Frontal cortex (tissue), 4 donors: ENCODE measurements around the gene NF2. TPM values are rescaled to one million over a fixed set of nuclear protein-coding genes. Genes with fewer than 3 reads are reported as not detected.

ENCODE experiments used
- DNase-seq, 2 donors: peaks; one replicate each; pipeline ENCODE4 v3.0.0; 2012; ENCODE audit warnings: low spot score in 2 of 2
- FAIRE-seq: peaks from 2 replicates; lab custom pipeline; 2012; peaks lifted over from hg19 to GRCh38; lab: Jason Lieb, UNC
- total RNA-seq: library from RNA; depleted of rRNA; stranded (reverse); fragments of >200 nt; gene quantifications from one replicate; pipeline ENCODE4 v1.2.3, GENCODE V29; 2014
- donor health status: control.
- donor health status: control.
- donor health status: control.

Gene NF2
- total RNA-seq, 1 donor from 2014 or later: 41.2 TPM

- FAIRE-seq (no peak), DNase-seq (no peak)
Observed at GRCh38 chr22:29628996-29629902, 25.8 kb downstream of the NF2 start.

- DNase-seq (no peak), FAIRE-seq (no peak)
Observed at GRCh38 chr22:29629903-29630516, 26.6 kb downstream of the NF2 start.

GRCh38 chr22:29630987-29631386, 27.6 kb downstream of the NF2 start:
- no peak for FAIRE-seq
- DNase-seq: no peak

GRCh38 chr22:29631725-29632124, 28.3 kb downstream of the NF2 start:
- FAIRE-seq (no peak), DNase-seq (no peak)

GRCh38 chr22:29632672-29633071, 29.2 kb downstream of the NF2 start:
- no peak for FAIRE-seq
- DNase-seq: no peak

GRCh38 chr22:29633514-29634312, 30.3 kb downstream of the NF2 start:
- no peak for FAIRE-seq
- DNase-seq: no peak

- FAIRE-seq (no peak), DNase-seq (no peak)
Observed at GRCh38 chr22:29634847-29635246, 31.4 kb downstream of the NF2 start.

GRCh38 chr22:29635734-29636357, 32.4 kb downstream of the NF2 start:
- FAIRE-seq: no peak

GRCh38 chr22:29636751-29637150, 33.3 kb downstream of the NF2 start:
- DNase-seq (no peak), FAIRE-seq (no peak)

More at GRCh38 chr22:29635734-29636357, 32.4 kb downstream of the NF2 start:
- peak in 1 of 2 donors; percentile 46 for DNase-seq

GRCh38 chr22:29637181-29637580, 33.7 kb downstream of the NF2 start:
- FAIRE-seq (no peak), DNase-seq (no peak)

- FAIRE-seq: no peak
- DNase-seq: no peak
Observed at GRCh38 chr22:29638678-29639077, 35.2 kb downstream of the NF2 start.

- no peak for DNase-seq
- no peak for FAIRE-seq
Observed at GRCh38 chr22:29639096-29639495, 35.7 kb downstream of the NF2 start.

- no peak for DNase-seq
- FAIRE-seq: no peak
Observed at GRCh38 chr22:29641042-29641699, 37.7 kb downstream of the NF2 start.

- FAIRE-seq (no peak), DNase-seq (no peak)
Observed at GRCh38 chr22:29641700-29642330, 38.4 kb downstream of the NF2 start.

- FAIRE-seq: no peak
- DNase-seq: no peak
Observed at GRCh38 chr22:29642694-29643093, 39.3 kb downstream of the NF2 start.

- DNase-seq (no peak), FAIRE-seq (no peak)
Observed at GRCh38 chr22:29647954-29648737, 44.7 kb downstream of the NF2 start.

- no peak for DNase-seq
Observed at GRCh38 chr22:29650370-29650769, 46.9 kb downstream of the NF2 start.

GRCh38 chr22:29651652-29652051, 48.2 kb downstream of the NF2 start:
- DNase-seq: no peak
- FAIRE-seq: no peak

More at GRCh38 chr22:29650370-29650769, 46.9 kb downstream of the NF2 start:
- no peak for FAIRE-seq
